Lung (tissue), 12 donors: ENCODE data around the gene NR5A1. TPM values are rescaled to one million over a fixed set of nuclear protein-coding genes. Genes with fewer than 3 reads are reported as not detected.

Experiments
- ATAC-seq: fragments of 200-7000 bp; cut with Tn5 transposase; one replicate; pipeline ENCODE4 v1.9.1; 2020; ENCODE audit warnings: moderate number of reproducible peaks; ENCODE audit not compliant: insufficient read depth, low FRiP score
- DNase-seq, 3 donors: peaks; one replicate each; pipeline ENCODE4 v3.0.0-alpha.2; 2013 to 2017
- H3K27ac ChIP-seq, 2 donors: one replicate each; pipeline ENCODE4 v1.5.1; 2013; ENCODE audit warnings: mild to moderate bottlenecking in 2 of 2, moderate library complexity in 2 of 2, control low read depth in 1 of 2, inconsistent platforms in 1 of 2, low read depth in 1 of 2, low read length in 1 of 2
- H3K27me3 ChIP-seq, 3 donors: one replicate each; pipeline ENCODE4 v1.5.1; 2013; ENCODE audit warnings: low read length in 2 of 3; ENCODE audit not compliant: control insufficient read depth in 3 of 3, insufficient read depth in 3 of 3
- H3K36me3 ChIP-seq, 4 donors: one replicate each; pipeline ENCODE4 v1.5.1; 2013; ENCODE audit warnings: low read length in 4 of 4, mild to moderate bottlenecking in 1 of 4, moderate library complexity in 1 of 4; ENCODE audit not compliant: control insufficient read depth in 4 of 4, insufficient read depth in 4 of 4
- H3K4me1 ChIP-seq, 5 donors: one replicate each; pipeline ENCODE4 v1.5.1; 2013; ENCODE audit warnings: low read length in 5 of 5, mild to moderate bottlenecking in 2 of 5, moderate library complexity in 1 of 5; ENCODE audit not compliant: control insufficient read depth in 5 of 5, insufficient read depth in 5 of 5
- H3K4me3 ChIP-seq: one replicate; pipeline ENCODE4 v1.5.1; 2013; ENCODE audit warnings: mild to moderate bottlenecking, control low read depth, moderate library complexity
- H3K9ac ChIP-seq, 2 donors: one replicate each; pipeline ENCODE4 v1.5.1; 2013; ENCODE audit warnings: low read length in 2 of 2, control low read depth in 1 of 2; ENCODE audit not compliant: insufficient read depth in 1 of 2
- H3K9me3 ChIP-seq, 4 donors: one replicate each; pipeline ENCODE4 v1.5.1; 2013; ENCODE audit warnings: low read length in 3 of 4, mild to moderate bottlenecking in 1 of 4, moderate library complexity in 1 of 4; ENCODE audit not compliant: control insufficient read depth in 4 of 4, insufficient read depth in 3 of 4
- CTCF ChIP-seq: IDR thresholded peaks from 2 replicates; pipeline ENCODE4 v1.5.1; 2012; ENCODE audit warnings: mild to moderate bottlenecking; ENCODE audit errors: control extremely low read depth, extremely low read depth
- WGBS, 2 donors: extraction: QIAGEN DNeasy Blood & Tissue Kit; methylation state at CpG; one replicate each; pipeline ENCODE4 v1.1.7; 2013; 5-methylcytosine and 5-hydroxymethylcytosine counted together
- polyA plus RNA-seq, 2 donors: library from polyadenylated mRNA; stranded (reverse); fragments of 200-250 nt; gene quantifications; one replicate each; pipeline ENCODE4 v1.2.1, GENCODE V29; 2013
- total RNA-seq, 2 donors: library from RNA; depleted of rRNA in 1 of 2; stranded (reverse); fragments of >200 nt in 1 of 2; gene quantifications; one replicate each; pipeline ENCODE4 v1.2.1, GENCODE V29; 2014 to 2021
- donor health status: control.
- donor health status: control.
- donor health status: Bipolar disorder and iron deficiency.
- donor health status: healthy.
- donor health status: DM: yes; HTN: yes; CAD: no.

The NR5A1 gene
- total and polyA plus RNA-seq, 4 donors: 0.02 to 0.37 (median 0.09) TPM; not detected in 1

GRCh38 chr9:124450241-124450924 lies 56.8 kb downstream of the NR5A1 start, which contains the start of gene ADGRD2:
Gene ADGRD2, plus strand, starts transcription at chr9:124450451. Its CDS starts 1,216 bp downstream, at chr9:124451667.
- no peak within 1 kb of the TSS for H3K27ac ChIP-seq
- peak within 1 kb of the TSS in 1 of 2 donors; percentile 38 for H3K9ac ChIP-seq
- H3K4me1 ChIP-seq: peaks cover 0 to 14% (median 0%) of the 10 kb centered on the region in 5 donors
- 6% methylated on average over 41 of the region's 41 CpGs for WGBS, 2 donors
- TF ChIP-seq CTCF: no peak
- H3K36me3 ChIP-seq: no peaks in the 10 kb centered on the region
- H3K9me3 ChIP-seq: peaks cover 0 to 16% (median 0%) of the 10 kb centered on the region in 4 donors
- no peak within 1 kb of the TSS for H3K4me3 ChIP-seq
- no peak for ATAC-seq
- peak; percentile 54 to 64 (median 64) for DNase-seq
- H3K27me3 ChIP-seq: peaks cover 21 to 29% (median 27%) of the 10 kb centered on the region in 3 donors

- Histone ChIP-seq H3K4me3 (no peak overlapping the region), H3K9ac (no peak overlapping the region), H3K4me1 (peaks cover 0 to 14% (median 0%) of the 10 kb centered on the region in 5 donors), H3K36me3 (no peaks in the 10 kb centered on the region), H3K27ac (no peak overlapping the region), H3K27me3 (peaks cover 21 to 29% (median 27%) of the 10 kb centered on the region in 3 donors), H3K9me3 (peaks cover 0 to 16% (median 0%) of the 10 kb centered on the region in 4 donors)
- ATAC-seq (no peak), DNase-seq (no peak)
- WGBS, 2 donors: 81 to 91% methylated on average over 13 of the region's 13 CpGs
- TF ChIP-seq CTCF: no peak
Measured at GRCh38 chr9:124449381-124450151, 57.6 kb downstream of the NR5A1 start.

- H3K9me3 ChIP-seq: peaks cover 0 to 15% (median 0%) of the 10 kb centered on the region in 4 donors
- no peak overlapping the region for H3K9ac ChIP-seq
- peaks cover 0 to 10% (median 0%) of the 10 kb centered on the region in 5 donors for H3K4me1 ChIP-seq
- TF ChIP-seq CTCF: no peak
- 80 to 93% methylated on average over 7 of the region's 7 CpGs for WGBS, 2 donors
- no peak for ATAC-seq
- H3K27ac ChIP-seq: no peak overlapping the region
- H3K4me3 ChIP-seq: no peak overlapping the region
- DNase-seq: no peak
- H3K36me3 ChIP-seq: no peaks in the 10 kb centered on the region
- peaks cover 11 to 23% (median 22%) of the 10 kb centered on the region in 3 donors for H3K27me3 ChIP-seq
Measured at GRCh38 chr9:124448019-124448418, 59.2 kb downstream of the NR5A1 start.
